ENCODE measurements around the gene MRPL58. TPM values are rescaled to one million over a fixed set of nuclear protein-coding genes. Genes with fewer than 3 reads are reported as not detected.
"Not testable (repeated sequence)": the region's sequence is repeated elsewhere in the genome, so short reads cannot be mapped to it uniquely, and the experiment has no call there.

Gene MRPL58
- polyA plus RNA-seq, 1 donor (not counting 4 experiments of a cell fraction or from before 2014, with no cell fraction given) = 61.1 TPM

DNA sequence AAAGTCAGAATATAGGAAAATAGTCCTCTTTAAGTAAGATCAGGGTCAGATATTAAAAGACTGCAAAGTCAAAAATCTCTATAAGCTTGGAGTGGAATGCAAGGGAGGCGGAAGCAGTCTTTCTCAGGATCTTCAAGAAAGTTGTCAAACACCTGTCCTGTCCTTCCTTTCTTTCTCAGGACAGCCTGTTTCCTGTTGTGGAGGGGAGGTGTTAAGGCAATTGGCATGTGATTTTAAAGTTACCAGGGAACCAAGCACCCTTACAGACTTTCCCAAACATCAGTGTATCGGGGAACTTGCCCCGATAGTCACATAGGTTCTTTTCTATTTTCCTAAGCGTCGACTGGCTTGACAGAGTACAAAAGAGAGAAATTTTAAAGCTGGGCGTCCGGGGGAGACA lies 32.2 kb downstream of the MRPL58 start:
- Histone ChIP-seq H3K9me1 (ENCODE audit: control insufficient read depth, extremely low read depth, insufficient read depth, low read length) (no peaks in the 10 kb centered on the region), H3K9ac (ENCODE audit: control insufficient read depth, extremely low read depth, insufficient read depth, low read length) (no peak overlapping the region), H3K36me3 (ENCODE audit: control insufficient read depth in 2 of 2, extremely low read depth in 1 of 2, insufficient read depth in 2 of 2, low read length in 2 of 2) (peaks cover 7 to 18% of the 10 kb centered on the region in 2 experiments), H3K27ac (ENCODE audit: control insufficient read depth, insufficient read depth, low read length) (no peak overlapping the region), H3K27me3 (ENCODE audit: control insufficient read depth, extremely low read depth, insufficient read depth, low read length) (no peaks in the 10 kb centered on the region), H3K4me1 (ENCODE audit: control insufficient read depth, extremely low read depth, insufficient read depth, low read length) (peaks cover 14% of the 10 kb centered on the region), H3K79me2 (ENCODE audit: control insufficient read depth, insufficient read depth, low read length) (peaks cover 21% of the 10 kb centered on the region), H3K4me2 (ENCODE audit: control insufficient read depth, extremely low read depth, insufficient read depth, low read depth, low read length) (no peak overlapping the region), H4K20me1 (ENCODE audit: control insufficient read depth, extremely low read depth, insufficient read depth, low read length) (no peaks in the 10 kb centered on the region), H2AFZ (ENCODE audit: control insufficient read depth, low read length) (no peak overlapping the region), H3K9me3 (ENCODE audit: control insufficient read depth, low read depth, low read length) (no peaks in the 10 kb centered on the region), H3K4me3 (ENCODE audit: control insufficient read depth in 2 of 3, extremely low read depth in 1 of 3, insufficient read depth in 2 of 3, low read depth in 1 of 3, low read length in 3 of 3) (no peak overlapping the region)
- dilution Hi-C loops (cut with MboI; ENCODE audit: extremely low pct_ligation_motif_present, low sequenced_read_pairs) = no loop called here
- FAIRE-seq (no peak), DNase-seq (ENCODE audit: low read depth, low spot score) (no peak)
- no peak for TF ChIP-seq EZH2 (IDR thresholded peaks at IDR 0.05; ENCODE audit: low read length)
- TF ChIP-seq, protein P1, sequence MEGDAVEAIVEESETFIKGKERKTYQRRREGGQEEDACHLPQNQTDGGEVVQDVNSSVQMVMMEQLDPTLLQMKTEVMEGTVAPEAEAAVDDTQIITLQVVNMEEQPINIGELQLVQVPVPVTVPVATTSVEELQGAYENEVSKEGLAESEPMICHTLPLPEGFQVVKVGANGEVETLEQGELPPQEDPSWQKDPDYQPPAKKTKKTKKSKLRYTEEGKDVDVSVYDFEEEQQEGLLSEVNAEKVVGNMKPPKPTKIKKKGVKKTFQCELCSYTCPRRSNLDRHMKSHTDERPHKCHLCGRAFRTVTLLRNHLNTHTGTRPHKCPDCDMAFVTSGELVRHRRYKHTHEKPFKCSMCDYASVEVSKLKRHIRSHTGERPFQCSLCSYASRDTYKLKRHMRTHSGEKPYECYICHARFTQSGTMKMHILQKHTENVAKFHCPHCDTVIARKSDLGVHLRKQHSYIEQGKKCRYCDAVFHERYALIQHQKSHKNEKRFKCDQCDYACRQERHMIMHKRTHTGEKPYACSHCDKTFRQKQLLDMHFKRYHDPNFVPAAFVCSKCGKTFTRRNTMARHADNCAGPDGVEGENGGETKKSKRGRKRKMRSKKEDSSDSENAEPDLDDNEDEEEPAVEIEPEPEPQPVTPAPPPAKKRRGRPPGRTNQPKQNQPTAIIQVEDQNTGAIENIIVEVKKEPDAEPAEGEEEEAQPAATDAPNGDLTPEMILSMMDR (optimal IDR thresholded peaks at IDR 0.05 in 1 of 3, IDR thresholded peaks at IDR 0.05 in 1 of 3, conservative IDR thresholded peaks at IDR 0.05 in 1 of 3; ENCODE audit: extremely low read depth in 1 of 3, insufficient read depth in 2 of 3, low read length in 3 of 3) = no peak

DNA sequence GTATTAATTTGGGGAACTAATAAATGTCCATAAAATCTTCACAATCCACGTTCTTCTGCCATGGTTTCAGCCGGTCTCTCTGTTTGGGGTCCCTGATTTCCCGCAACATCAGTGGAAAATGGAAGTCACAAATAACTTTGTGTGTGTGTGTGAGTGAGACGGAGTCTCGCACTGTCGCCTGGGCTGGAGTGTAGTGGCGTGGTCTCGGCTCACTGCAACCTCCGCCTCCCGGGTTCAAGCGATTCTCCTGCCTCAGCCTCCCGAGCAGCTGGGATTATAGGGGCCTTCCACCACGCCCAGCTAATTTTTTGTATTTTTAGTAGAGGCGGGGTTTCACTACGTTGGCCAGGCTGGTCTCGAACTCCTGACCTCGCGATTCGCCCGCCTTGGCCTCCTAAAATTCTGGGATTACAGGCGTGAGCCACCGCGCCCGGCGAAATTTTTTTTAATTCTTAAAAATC lies 33.5 kb downstream of the MRPL58 start:
- Histone ChIP-seq H3K4me1 (ENCODE audit: control insufficient read depth, extremely low read depth, insufficient read depth, low read length) (peaks cover 14% of the 10 kb centered on the region), H3K36me3 (ENCODE audit: control insufficient read depth in 2 of 2, extremely low read depth in 1 of 2, insufficient read depth in 2 of 2, low read length in 2 of 2) (peaks cover 7 to 11% of the 10 kb centered on the region in 2 experiments), H3K4me3 (ENCODE audit: control insufficient read depth in 2 of 3, extremely low read depth in 1 of 3, insufficient read depth in 2 of 3, low read depth in 1 of 3, low read length in 3 of 3) (peak overlapping the region; percentile 90 to 98 (median 96)), H3K4me2 (ENCODE audit: control insufficient read depth, extremely low read depth, insufficient read depth, low read depth, low read length) (peak overlapping the region; percentile 82), H3K27ac (ENCODE audit: control insufficient read depth, insufficient read depth, low read length) (peak overlapping the region; percentile 93), H3K9ac (ENCODE audit: control insufficient read depth, extremely low read depth, insufficient read depth, low read length) (peak overlapping the region; percentile 97), H3K79me2 (ENCODE audit: control insufficient read depth, insufficient read depth, low read length) (peaks cover 21% of the 10 kb centered on the region)
- DNase-seq (ENCODE audit: low read depth, low spot score); H4K20me1 ChIP-seq (ENCODE audit: control insufficient read depth, extremely low read depth, insufficient read depth, low read length); dilution Hi-C loops (cut with MboI; ENCODE audit: extremely low pct_ligation_motif_present, low sequenced_read_pairs); FAIRE-seq; H3K27me3 ChIP-seq (ENCODE audit: control insufficient read depth, extremely low read depth, insufficient read depth, low read length); H3K9me3 ChIP-seq (ENCODE audit: control insufficient read depth, low read depth, low read length); H2AFZ ChIP-seq (ENCODE audit: control insufficient read depth, low read length); H3K9me1 ChIP-seq (ENCODE audit: control insufficient read depth, extremely low read depth, insufficient read depth, low read length): not testable (repeated sequence)

Measured in keratinocyte (primary cell).